ENCODE measurements around the gene PIP5K1B.

DNA sequence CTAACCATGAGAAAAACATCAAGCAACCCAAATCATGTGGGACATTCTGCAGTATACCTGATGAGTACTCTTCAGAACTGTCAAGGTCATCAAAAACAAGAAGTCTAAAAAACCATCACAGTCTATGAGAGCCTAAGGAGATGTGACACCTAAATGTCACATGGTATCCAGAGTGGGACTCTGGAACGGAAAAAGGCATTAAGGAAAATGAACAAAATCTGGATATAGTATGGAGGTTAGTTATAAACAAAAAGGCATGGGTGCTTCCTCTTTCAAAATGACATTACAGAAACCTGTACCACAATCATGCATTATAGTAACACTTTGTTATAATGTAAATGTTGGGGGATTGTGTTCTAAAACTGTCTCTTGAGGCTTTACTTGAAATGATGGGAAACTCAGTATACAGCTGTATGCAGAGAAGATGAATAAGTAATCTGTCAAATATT lies 261.5 kb downstream of the PIP5K1B start:
- no peak for TF ChIP-seq YY1 (IDR thresholded peaks at IDR 0.05; ENCODE audit: insufficient read depth, insufficient read length)
- no peak for TF ChIP-seq SUZ12 (IDR thresholded peaks at IDR 0.05; ENCODE audit: extremely low read depth, insufficient read depth, insufficient read length)
- TF ChIP-seq ZNF274 (IDR thresholded peaks at IDR 0.05; ENCODE audit: low read depth, low read length): no peak

Measured in NT2/D1 (cell line).